K562 (cell line): ENCODE measurements around the gene OPRL1. TPM values are rescaled to one million over a fixed set of nuclear protein-coding genes. Genes with fewer than 3 reads are reported as not detected.
A peak's percentile ranks its signal among the peaks of the same experiment; 100 is the strongest.

Experiments used
- ARHGAP35 ChIP-seq: fragments of 450-650 bp; IDR thresholded peaks from 2 replicates; pipeline ENCODE4 v1.6.1; 2018; ENCODE audit not compliant: partially characterized antibody
- ARID3B ChIP-seq: fragments of 250-450 bp; sonication (Bioruptor Pico); IDR thresholded peaks from 2 replicates; pipeline ENCODE4 v1.4.0; 2020; ENCODE audit warnings: borderline replicate concordance
- CBX3 ChIP-seq, 2 experiments: IDR thresholded peaks; 1 replicate in 1 of 2; 2 replicates in 1 of 2; pipeline ENCODE4 v1.6.1; 2012; ENCODE audit warnings: inconsistent platforms in 2 of 2, low read length in 2 of 2, borderline replicate concordance in 1 of 2, control low read depth in 1 of 2
- CSDE1 ChIP-seq, 2 experiments: fragments of 450-650 bp; IDR thresholded peaks; 2 replicates each; pipeline ENCODE4 v1.6.1; 2016; ENCODE audit warnings: mild to moderate bottlenecking in 1 of 2
- ELF2 ChIP-seq: fragments of 250-450 bp; sonication (Bioruptor Pico); IDR thresholded peaks from 2 replicates; pipeline ENCODE4 v1.5.0; 2021; ENCODE audit warnings: mild to moderate bottlenecking
- EP300 ChIP-seq: IDR thresholded peaks from 2 replicates; pipeline ENCODE4 v1.6.1; 2012; ENCODE audit warnings: low read length, improper control_type of control experiment
- EZH2 ChIP-seq: IDR thresholded peaks from 2 replicates; pipeline ENCODE4 v1.6.1; 2012; ENCODE audit warnings: low read depth, mild to moderate bottlenecking, inconsistent platforms, low read length, borderline replicate concordance
- GMEB1 ChIP-seq: fragments of 250-450 bp; sonication (Bioruptor Pico); IDR thresholded peaks from 2 replicates; pipeline ENCODE4 v1.4.0; 2020; ENCODE audit warnings: mild to moderate bottlenecking
- MEF2A ChIP-seq: IDR thresholded peaks from 2 replicates; pipeline ENCODE4 v1.6.1; 2011; ENCODE audit warnings: low read depth, mild to moderate bottlenecking, low read length, moderate library complexity; ENCODE audit not compliant: control insufficient read depth
- MXI1 ChIP-seq: IDR thresholded peaks from 2 replicates; pipeline ENCODE4 v1.6.1; 2011; ENCODE audit warnings: low read depth, mild to moderate bottlenecking, improper control_type of control experiment, low read length
- NFATC3 ChIP-seq: fragments of 450-650 bp; IDR thresholded peaks from 2 replicates; pipeline ENCODE4 v1.6.1; 2017; ENCODE audit warnings: mild to moderate bottlenecking
- NUFIP1 ChIP-seq: fragments of 450-650 bp; IDR thresholded peaks from 2 replicates; pipeline ENCODE4 v1.6.1; 2018; ENCODE audit not compliant: partially characterized antibody
- PPARD ChIP-seq: fragments of 250-450 bp; sonication (Bioruptor Pico); IDR thresholded peaks from 2 replicates; pipeline ENCODE4 v1.8.0; 2022; ENCODE audit warnings: inconsistent platforms, mild to moderate bottlenecking, moderate library complexity
- RFX5 ChIP-seq: IDR thresholded peaks from 2 replicates; pipeline ENCODE4 v1.6.1; 2011; ENCODE audit warnings: low read depth, mild to moderate bottlenecking, improper control_type of control experiment, low read length
- RFX7 ChIP-seq: fragments of 250-450 bp; sonication (Bioruptor Pico); IDR thresholded peaks from 2 replicates; pipeline ENCODE4 v1.5.1; 2021; ENCODE audit warnings: mild to moderate bottlenecking
- SIX5 ChIP-seq, 2 experiments: IDR thresholded peaks; 2 replicates each; pipeline ENCODE4 v1.6.1; 2011; ENCODE audit warnings: low read length in 2 of 2, borderline replicate concordance in 1 of 2, low read depth in 1 of 2, mild to moderate bottlenecking in 1 of 2, moderate library complexity in 1 of 2; ENCODE audit not compliant: insufficient read depth in 1 of 2
- TEAD1 ChIP-seq, 2 experiments: fragments of 450-650 bp in 1 of 2; sonication (generic) in 1 of 2; formaldehyde crosslinking; IDR thresholded peaks; 2 replicates each; pipeline versions ENCODE4 v1.4.0 to v1.8.0; 2020 to 2022; ENCODE audit warnings: mild to moderate bottlenecking in 2 of 2, missing genetic modification reagents in 1 of 2
- U2AF1 ChIP-seq: fragments of 200-400 bp; formaldehyde crosslinking; optimal IDR thresholded peaks from 2 replicates; pipeline ENCODE3; 2017; ENCODE audit warnings: mild to moderate bottlenecking, low read depth, low read length, moderate library complexity
- XRCC4 ChIP-seq: IDR thresholded peaks from one replicate; pipeline ENCODE4 v1.6.1; 2011; ENCODE audit not compliant: insufficient read depth, insufficient read length; ENCODE audit errors: extremely low read depth
- ZNF280B ChIP-seq: fragments of 250-450 bp; sonication (Bioruptor Pico); IDR thresholded peaks from 2 replicates; pipeline ENCODE4 v1.5.1; 2021; ENCODE audit warnings: mild to moderate bottlenecking
- ZNF3 ChIP-seq: fragments of 250-450 bp; sonication (Bioruptor Pico); IDR thresholded peaks from 2 replicates; pipeline ENCODE4 v1.5.0; 2021; ENCODE audit warnings: mild to moderate bottlenecking, moderate library complexity
- ZNF740 ChIP-seq, 3 experiments: fragments of 200-800 bp in 1 of 3; sonication (Bioruptor generic) in 1 of 3; sonication (generic) in 1 of 3; formaldehyde crosslinking in 1 of 3; IDR thresholded peaks; 2 replicates each; pipeline versions ENCODE4 v1.6.1 to v1.8.0; 2016 to 2022; ENCODE audit warnings: mild to moderate bottlenecking in 2 of 3, missing compliant biosample characterization in 2 of 3, missing genetic modification characterization in 2 of 3, missing genetic modification reagents in 1 of 3
- polyA plus RNA-seq, 8 experiments: library from polyadenylated mRNA; depleted of rRNA in 4 of 8; stranded (reverse) in 5 of 8; unstranded in 3 of 8; fragments of >200 nt; fragmentation: Nextera tagmentation in 2 of 8; fragmentation: Illumina TruSeq in 1 of 8; extraction: Ambion mirVana in 2 of 8; extraction: Trizol in 1 of 8; gene quantifications; 2 replicates each; pipeline versions ENCODE4 v1.2.1 to v1.2.3, GENCODE V29; 2011 to 2014; ENCODE audit warnings: inconsistent platforms in 1 of 8, missing spikeins in 1 of 8
- total RNA-seq, 7 experiments: library from RNA; depleted of rRNA in 6 of 7; stranded (reverse); fragments of >200 nt in 6 of 7; fragmentation: Illumina TruSeq in 2 of 7; extraction: Trizol in 2 of 7; gene quantifications; 2 replicates each; pipeline versions ENCODE4 v1.2.1 to v1.2.3, GENCODE V29; 2011 to 2021; ENCODE audit warnings: low replicate concordance in 1 of 7

OPRL1 gene
- total and polyA plus RNA-seq, 9 of the 15 experiments (the other 6 are each of a cell fraction or from before 2014, with no cell fraction given), result 0.06 to 0.33 (median 0.11) TPM; not detected in 2

DNA sequence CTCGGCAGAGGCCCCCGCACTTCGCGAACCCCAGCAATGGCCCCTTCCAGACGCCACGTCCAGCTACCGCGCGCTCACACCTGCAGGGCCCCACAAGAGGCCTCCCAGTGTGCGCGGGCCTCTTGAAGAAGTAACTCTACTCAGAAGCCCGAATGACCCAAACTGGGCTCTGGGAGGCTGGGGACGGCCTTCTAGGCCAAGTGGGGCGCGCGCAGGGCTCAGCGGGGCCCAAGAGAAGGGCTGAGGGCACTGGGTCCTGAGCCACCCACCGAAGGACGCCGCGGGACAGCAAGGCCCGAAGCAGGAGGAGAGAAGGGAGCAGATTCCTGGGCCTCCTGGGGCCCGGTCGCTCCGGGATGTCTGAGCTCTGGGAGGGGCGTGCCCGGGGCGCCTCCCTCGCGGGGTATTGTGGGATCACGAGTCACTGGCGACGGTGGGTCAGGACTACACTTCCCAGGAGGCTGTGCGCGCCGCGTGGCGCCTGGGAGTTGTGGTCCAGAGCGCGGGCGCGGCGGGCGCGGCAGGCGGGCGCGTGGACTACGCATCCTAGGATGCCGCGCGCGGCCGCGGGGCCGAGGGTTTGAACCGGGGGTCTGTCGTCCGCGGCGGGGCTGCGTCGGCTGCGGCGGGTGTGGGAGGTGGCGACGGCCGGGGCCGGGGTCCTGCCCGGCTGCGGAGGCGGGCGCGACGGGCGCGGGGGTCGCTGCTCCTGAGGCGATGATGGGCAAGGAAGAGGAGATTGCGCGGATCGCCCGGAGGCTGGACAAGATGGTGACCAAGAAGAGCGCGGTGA, 17.1 kb upstream of the OPRL1 start, which contains the start of gene TCEA2 (continued):
- TF ChIP-seq NFATC3, result no peak
- TF ChIP-seq EP300, result peak; percentile 9; the same call in 1 of the 2 replicates
- no peak for TF ChIP-seq CSDE1 (IDR thresholded peaks at IDR 0.05)
- no peak for TF ChIP-seq MEF2A
- TF ChIP-seq RFX5, result no peak
- no peak for TF ChIP-seq RFX7 (CRISPR knock-in tag)
- TF ChIP-seq TEAD1 (CRISPR knock-in tag; IDR thresholded peaks at IDR 0.05), result peak; percentile 13 to 89; a peak in 3 of 4 replicates
- no peak for TF ChIP-seq XRCC4
- TF ChIP-seq EZH2, result no peak
- no peak for TF ChIP-seq ZNF3
- no peak for TF ChIP-seq U2AF1
- TF ChIP-seq ELF2 (CRISPR knock-in tag), result no peak
- TF ChIP-seq MXI1, result no peak
- TF ChIP-seq NUFIP1, result no peak
- no peak; the same call in 1 of the 2 replicates for TF ChIP-seq ARID3B (CRISPR knock-in tag)
- peak; percentile 35; the same call in 1 of the 2 replicates for TF ChIP-seq ZNF740 (CRISPR knock-in tag; IDR thresholded peaks at IDR 0.05)
- no peak for TF ChIP-seq ZNF740 (tag; IDR thresholded peaks at IDR 0.05)
- TF ChIP-seq ARHGAP35, result no peak
- TF ChIP-seq GMEB1, result peak; percentile 88
- no peak for TF ChIP-seq CBX3 (IDR thresholded peaks at IDR 0.05; ENCODE audit: borderline replicate concordance in 1 of 2, low read length in 2 of 2)
- peak; percentile 99 to 100 for TF ChIP-seq SIX5 (IDR thresholded peaks at IDR 0.05; ENCODE audit: borderline replicate concordance in 1 of 2, insufficient read depth in 1 of 2, low read depth in 1 of 2, low read length in 2 of 2)
- TF ChIP-seq PPARD, result no peak
- TF ChIP-seq ZNF280B (CRISPR knock-in tag), result no peak
